Keratinocyte (primary cell): ENCODE data around the gene OR52N4. TPM values are rescaled to one million over a fixed set of nuclear protein-coding genes. Genes with fewer than 3 reads are reported as not detected.
"Not testable (repeated sequence)": the region's sequence is repeated elsewhere in the genome, so short reads cannot be mapped to it uniquely, and the experiment has no call there.

Experiments
- DNase-seq: peaks from one replicate; pipeline ENCODE4 v3.0.0-alpha.2; 2011; ENCODE audit warnings: low read depth, missing footprints, low spot score
- FAIRE-seq: peaks from 2 replicates; lab custom pipeline; 2011; peaks lifted over from hg19 to GRCh38; lab: Jason Lieb, UNC
- H2AFZ ChIP-seq: 2 replicates; pipeline ENCODE4 v1.6.0; 2012; ENCODE audit warnings: low read length, control low read depth, inconsistent platforms; ENCODE audit not compliant: control insufficient read depth
- H3K27ac ChIP-seq: 2 replicates; pipeline ENCODE4 v1.5.1; 2011; ENCODE audit warnings: low read length; ENCODE audit not compliant: control insufficient read depth, insufficient read depth
- H3K27me3 ChIP-seq: 3 replicates; pipeline ENCODE4 v1.6.0; 2011; ENCODE audit warnings: low read length; ENCODE audit not compliant: control insufficient read depth, insufficient read depth; ENCODE audit errors: extremely low read depth
- H3K36me3 ChIP-seq, 2 experiments: 2 replicates in 1 of 2; 3 replicates in 1 of 2; pipeline ENCODE4 v1.5.1; 2011; ENCODE audit warnings: low read length in 2 of 2, mild to moderate bottlenecking in 1 of 2; ENCODE audit not compliant: control insufficient read depth in 2 of 2, insufficient read depth in 2 of 2; ENCODE audit errors: extremely low read depth in 1 of 2
- H3K4me1 ChIP-seq: 3 replicates; pipeline ENCODE4 v1.5.1; 2011; ENCODE audit warnings: low read length; ENCODE audit not compliant: control insufficient read depth, insufficient read depth; ENCODE audit errors: extremely low read depth
- H3K4me2 ChIP-seq: 3 replicates; pipeline ENCODE4 v1.6.0; 2011; ENCODE audit warnings: low read depth, low read length; ENCODE audit not compliant: control insufficient read depth, insufficient read depth; ENCODE audit errors: extremely low read depth
- H3K4me3 ChIP-seq, 3 experiments: fragments of 200-600 bp in 1 of 3; sonication (generic) in 1 of 3; 2 replicates in 2 of 3; 3 replicates in 1 of 3; pipeline ENCODE4 v1.5.1; 2011 to 2016; ENCODE audit warnings: low read length in 3 of 3, mild to moderate bottlenecking in 3 of 3, control low read depth in 2 of 3, inconsistent platforms in 1 of 3, low read depth in 1 of 3, mixed read lengths in 1 of 3, mixed run types in 1 of 3, moderate library complexity in 1 of 3; ENCODE audit not compliant: control insufficient read depth in 2 of 3, insufficient read depth in 2 of 3; ENCODE audit errors: extremely low read depth in 1 of 3
- H3K79me2 ChIP-seq: 2 replicates; pipeline ENCODE4 v1.6.0; 2012; ENCODE audit warnings: low read length; ENCODE audit not compliant: control insufficient read depth, insufficient read depth
- H3K9ac ChIP-seq: 3 replicates; pipeline ENCODE4 v1.6.0; 2011; ENCODE audit warnings: low read length; ENCODE audit not compliant: control insufficient read depth, insufficient read depth; ENCODE audit errors: extremely low read depth
- H3K9me1 ChIP-seq: 3 replicates; pipeline ENCODE4 v1.6.0; 2011; ENCODE audit warnings: low read length; ENCODE audit not compliant: control insufficient read depth, insufficient read depth; ENCODE audit errors: extremely low read depth
- H3K9me3 ChIP-seq: 2 replicates; pipeline ENCODE4 v1.5.1; 2012; ENCODE audit warnings: low read depth, low read length; ENCODE audit not compliant: control insufficient read depth
- H4K20me1 ChIP-seq: 3 replicates; pipeline ENCODE4 v1.6.0; 2011; ENCODE audit warnings: low read length; ENCODE audit not compliant: control insufficient read depth, insufficient read depth; ENCODE audit errors: extremely low read depth
- EZH2 ChIP-seq: IDR thresholded peaks from one replicate; pipeline ENCODE4 v1.6.1; 2012; ENCODE audit warnings: inconsistent platforms, mild to moderate bottlenecking, low read length, moderate library complexity
- dilution Hi-C: fragments of 300-500 bp; cut with MboI; formaldehyde crosslinking; loops from one replicate; pipeline ENCODE4 v1.7.0; 2020; ENCODE audit warnings: low sequenced_read_pairs; ENCODE audit not compliant: extremely low pct_ligation_motif_present
- polyA plus RNA-seq, 5 experiments: library from polyadenylated mRNA; depleted of rRNA in 3 of 5; stranded (reverse) in 3 of 5; stranded (forward) in 1 of 5; unstranded in 1 of 5; fragments of >200 nt; gene quantifications; 1 replicate in 1 of 5; 2 replicates in 3 of 5; 3 replicates in 1 of 5; pipeline versions ENCODE4 v1.2.1 to v1.2.3, GENCODE V29; 2011 to 2012; ENCODE audit warnings: missing spikeins in 2 of 5, low read depth in 1 of 5, low replicate concordance in 1 of 5
- TF ChIP-seq, protein P1 (sequence below), 3 experiments: IDR thresholded peaks in 1 of 3; conservative IDR thresholded peaks in 1 of 3; optimal IDR thresholded peaks in 1 of 3; 2 replicates in 2 of 3; 3 replicates in 1 of 3; pipeline versions ENCODE3 to v1.5.1; 2011; ENCODE audit warnings: low read length in 3 of 3, mild to moderate bottlenecking in 3 of 3, moderate library complexity in 2 of 3, control low read depth in 1 of 3, inconsistent platforms in 1 of 3; ENCODE audit not compliant: insufficient read depth in 2 of 3; ENCODE audit errors: extremely low read depth in 1 of 3

Gene OR52N4
- polyA plus RNA-seq, 1 donor (not counting 4 experiments of a cell fraction or from before 2014, with no cell fraction given), result not detected

DNA sequence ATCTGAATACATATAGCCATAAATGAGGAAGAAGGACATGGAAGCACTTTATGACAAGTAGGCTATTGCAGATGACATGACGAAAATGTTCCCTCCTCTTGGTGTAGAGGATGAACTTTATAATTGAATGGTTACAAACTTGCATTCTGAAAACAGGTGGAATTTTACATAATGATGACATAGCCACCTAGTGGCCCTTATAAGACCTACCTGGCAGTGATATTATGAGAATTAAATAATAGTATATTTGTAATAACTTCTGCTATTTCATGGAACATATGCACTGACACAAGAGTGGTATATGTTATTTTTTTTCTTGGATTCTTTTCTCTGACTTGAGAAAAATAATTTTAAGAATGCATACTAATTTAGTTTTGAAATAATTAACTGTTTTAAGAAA lies 41.5 kb upstream of the OR52N4 start:
- dilution Hi-C loops, result no loop called here
- Histone ChIP-seq H3K9me1 (no peaks in the 10 kb centered on the region), H3K36me3 (peaks cover 0 to 5% of the 10 kb centered on the region in 2 experiments), H3K4me2 (no peak overlapping the region), H2AFZ (no peak overlapping the region), H3K4me3 (no peak overlapping the region), H3K4me1 (no peaks in the 10 kb centered on the region), H3K79me2 (no peaks in the 10 kb centered on the region), H3K27ac (no peak overlapping the region), H3K9ac (no peak overlapping the region), H3K27me3 (no peaks in the 10 kb centered on the region), H4K20me1 (no peaks in the 10 kb centered on the region), H3K9me3 (no peaks in the 10 kb centered on the region)
- no peak for TF ChIP-seq EZH2
- TF ChIP-seq, protein P1, sequence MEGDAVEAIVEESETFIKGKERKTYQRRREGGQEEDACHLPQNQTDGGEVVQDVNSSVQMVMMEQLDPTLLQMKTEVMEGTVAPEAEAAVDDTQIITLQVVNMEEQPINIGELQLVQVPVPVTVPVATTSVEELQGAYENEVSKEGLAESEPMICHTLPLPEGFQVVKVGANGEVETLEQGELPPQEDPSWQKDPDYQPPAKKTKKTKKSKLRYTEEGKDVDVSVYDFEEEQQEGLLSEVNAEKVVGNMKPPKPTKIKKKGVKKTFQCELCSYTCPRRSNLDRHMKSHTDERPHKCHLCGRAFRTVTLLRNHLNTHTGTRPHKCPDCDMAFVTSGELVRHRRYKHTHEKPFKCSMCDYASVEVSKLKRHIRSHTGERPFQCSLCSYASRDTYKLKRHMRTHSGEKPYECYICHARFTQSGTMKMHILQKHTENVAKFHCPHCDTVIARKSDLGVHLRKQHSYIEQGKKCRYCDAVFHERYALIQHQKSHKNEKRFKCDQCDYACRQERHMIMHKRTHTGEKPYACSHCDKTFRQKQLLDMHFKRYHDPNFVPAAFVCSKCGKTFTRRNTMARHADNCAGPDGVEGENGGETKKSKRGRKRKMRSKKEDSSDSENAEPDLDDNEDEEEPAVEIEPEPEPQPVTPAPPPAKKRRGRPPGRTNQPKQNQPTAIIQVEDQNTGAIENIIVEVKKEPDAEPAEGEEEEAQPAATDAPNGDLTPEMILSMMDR (optimal IDR thresholded peaks at IDR 0.05 in 1 of 3, IDR thresholded peaks at IDR 0.05 in 1 of 3, conservative IDR thresholded peaks at IDR 0.05 in 1 of 3; ENCODE audit: extremely low read depth in 1 of 3, insufficient read depth in 2 of 3, low read length in 3 of 3), result peak in 2 of 3 experiments; percentile 37 to 48
- no peak for DNase-seq
- FAIRE-seq, result no peak

DNA sequence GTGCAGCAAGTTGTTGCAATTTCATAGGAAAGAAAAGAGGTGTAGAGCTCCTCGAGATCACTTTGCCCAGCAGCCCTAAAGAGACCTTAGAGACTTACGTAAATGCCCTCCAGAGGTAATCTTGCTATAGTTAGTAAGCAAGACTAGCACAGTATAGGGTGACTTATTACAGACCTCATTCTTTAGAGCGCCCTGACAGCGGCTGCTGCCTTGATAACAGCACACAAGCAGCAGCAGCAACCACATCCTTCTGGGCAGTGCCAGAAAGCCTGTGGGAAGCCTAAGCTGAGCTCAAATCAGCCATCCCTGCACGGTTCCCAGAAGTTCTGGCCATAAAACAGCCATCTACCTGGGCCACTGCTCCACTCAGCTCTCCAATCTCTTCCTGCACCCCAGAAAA lies 40.3 kb upstream of the OR52N4 start:
- DNase-seq (no peak), FAIRE-seq (no peak)
- dilution Hi-C loops, result no loop called here

DNA sequence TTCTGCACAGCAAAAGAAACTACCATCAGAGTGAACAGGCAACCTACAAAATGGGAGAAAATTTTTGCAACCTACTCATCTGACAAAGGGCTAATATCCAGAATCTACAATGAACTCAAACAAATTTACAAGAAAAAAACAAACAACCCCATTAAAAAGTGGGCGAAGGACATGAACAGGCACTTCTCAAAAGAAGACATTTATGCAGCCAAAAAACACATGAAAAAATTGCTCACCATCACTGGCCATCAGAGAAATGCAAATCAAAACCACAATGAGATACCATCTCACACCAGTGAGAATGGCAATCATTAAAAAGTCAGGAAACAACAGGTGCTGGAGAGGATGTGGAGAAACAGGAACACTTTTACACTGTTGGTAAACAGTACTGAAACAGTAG lies 37.5 kb upstream of the OR52N4 start:
- H3K9ac ChIP-seq, H3K4me2 ChIP-seq, H3K4me3 ChIP-seq, H3K36me3 ChIP-seq, H3K4me1 ChIP-seq, DNase-seq, H3K9me3 ChIP-seq, H3K9me1 ChIP-seq, H3K27me3 ChIP-seq, H3K79me2 ChIP-seq, dilution Hi-C loops, H3K27ac ChIP-seq, H4K20me1 ChIP-seq, FAIRE-seq, H2AFZ ChIP-seq: not testable (repeated sequence)

More for the DNA sequence above, 40.3 kb upstream of the OR52N4 start:
- Histone ChIP-seq H3K4me3 (no peak overlapping the region), H3K79me2 (no peaks in the 10 kb centered on the region), H3K9me3 (no peaks in the 10 kb centered on the region), H4K20me1 (no peaks in the 10 kb centered on the region), H3K9me1 (no peaks in the 10 kb centered on the region), H3K36me3 (no peaks in the 10 kb centered on the region), H3K4me2 (no peak overlapping the region), H2AFZ (no peak overlapping the region), H3K9ac (no peak overlapping the region), H3K27ac (no peak overlapping the region), H3K27me3 (no peaks in the 10 kb centered on the region), H3K4me1 (no peaks in the 10 kb centered on the region)
- TF ChIP-seq EZH2, result no peak
- TF ChIP-seq, protein P1 (optimal IDR thresholded peaks at IDR 0.05 in 1 of 3, IDR thresholded peaks at IDR 0.05 in 1 of 3, conservative IDR thresholded peaks at IDR 0.05 in 1 of 3; ENCODE audit: extremely low read depth in 1 of 3, insufficient read depth in 2 of 3, low read length in 3 of 3), result no peak
